ENCODE results near the gene CDK14.

CDK14 gene

DNA sequence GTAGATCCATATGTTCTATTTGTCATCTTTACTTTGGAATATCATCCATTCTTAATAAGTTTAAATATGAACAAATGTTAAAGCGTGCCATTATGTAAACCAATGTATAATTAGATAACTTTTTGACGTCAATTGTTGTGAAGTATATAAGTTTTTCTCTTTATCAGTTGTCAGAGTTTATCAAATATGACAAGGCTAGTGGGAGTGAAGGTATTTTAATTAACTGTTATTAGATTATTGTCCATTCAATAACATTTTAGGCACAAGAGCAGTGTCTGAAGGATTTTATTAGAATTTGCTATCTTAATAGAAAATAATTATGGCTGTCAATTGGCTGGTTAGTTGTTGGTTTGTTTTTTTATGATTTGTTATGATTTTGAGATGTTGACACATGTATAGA is 280.6 kb downstream of the CDK14 start:
- no peak for DNase-seq
- no peak overlapping the region for H3K4me3 Mint-ChIP-seq
- peaks cover 3% of the 10 kb centered on the region in 2 donors for H3K9me3 Mint-ChIP-seq
- no peaks in the 10 kb centered on the region for H3K27me3 Mint-ChIP-seq
- peaks cover 31 to 62% of the 10 kb centered on the region in 2 donors for H3K36me3 Mint-ChIP-seq
- peaks cover 21 to 40% of the 10 kb centered on the region in 2 donors for H3K4me1 Mint-ChIP-seq
- ATAC-seq (replicated peaks): no peak
- H3K27ac Mint-ChIP-seq: no peak overlapping the region

DNA sequence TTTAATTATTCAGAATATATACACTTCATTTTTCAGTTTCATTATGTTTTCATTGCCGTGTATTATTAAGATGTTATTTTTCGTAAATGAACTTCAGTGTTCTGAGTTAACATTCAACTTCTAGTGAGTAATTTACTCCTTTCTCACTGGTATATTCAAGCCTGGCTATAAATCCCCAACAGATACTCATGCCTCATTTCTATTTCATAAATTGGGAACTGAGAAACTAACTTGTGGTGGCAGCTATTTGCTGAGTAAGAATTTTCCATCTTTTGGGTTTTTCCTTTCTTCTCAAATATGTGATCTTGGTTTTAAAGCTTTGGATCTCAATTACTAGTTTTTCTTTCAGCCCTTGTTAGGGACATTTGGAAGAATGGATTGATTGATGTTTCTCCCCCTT is 281.1 kb downstream of the CDK14 start:
- H3K27me3 Mint-ChIP-seq: no peaks in the 10 kb centered on the region
- H3K36me3 Mint-ChIP-seq: peaks cover 32 to 64% of the 10 kb centered on the region in 2 donors
- peak; percentile 89 to 98 for ATAC-seq (replicated peaks)
- peak overlapping the region in 1 of 2 donors; percentile 1 for H3K4me3 Mint-ChIP-seq
- peaks cover 25 to 40% of the 10 kb centered on the region in 2 donors for H3K4me1 Mint-ChIP-seq
- peak overlapping the region; percentile 56 for H3K27ac Mint-ChIP-seq
- DNase-seq: no peak
- H3K9me3 Mint-ChIP-seq: peaks cover 3% of the 10 kb centered on the region in 2 donors

DNA sequence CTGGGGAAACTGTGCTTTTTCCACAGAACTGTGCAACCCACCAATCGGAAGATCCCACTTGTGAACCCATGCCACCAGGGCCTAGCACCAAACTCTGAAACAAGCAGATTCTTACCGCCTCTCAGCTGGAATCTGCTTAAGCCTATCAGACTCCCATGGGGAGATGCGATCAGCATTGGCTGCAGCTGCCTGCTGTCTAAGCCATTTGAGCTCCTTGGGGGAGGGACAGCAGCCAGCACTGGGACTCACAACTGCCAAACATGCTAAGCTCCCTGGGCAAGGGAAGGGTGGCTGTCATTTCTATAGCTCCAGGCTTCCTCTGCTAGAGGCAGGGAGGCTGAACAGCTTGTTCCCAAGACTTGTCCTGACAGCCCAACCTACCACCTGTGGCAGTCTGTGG is 283.8 kb downstream of the CDK14 start:
- Mint-ChIP-seq H3K27me3 (no peaks in the 10 kb centered on the region), H3K27ac (no peak overlapping the region), H3K4me3 (no peak overlapping the region), H3K36me3 (peaks cover 36 to 66% of the 10 kb centered on the region in 2 donors), H3K4me1 (peaks cover 32 to 61% of the 10 kb centered on the region in 2 donors), H3K9me3 (peaks cover 9% of the 10 kb centered on the region in 2 donors)
- no peak for ATAC-seq (replicated peaks)
- no peak for DNase-seq

DNA sequence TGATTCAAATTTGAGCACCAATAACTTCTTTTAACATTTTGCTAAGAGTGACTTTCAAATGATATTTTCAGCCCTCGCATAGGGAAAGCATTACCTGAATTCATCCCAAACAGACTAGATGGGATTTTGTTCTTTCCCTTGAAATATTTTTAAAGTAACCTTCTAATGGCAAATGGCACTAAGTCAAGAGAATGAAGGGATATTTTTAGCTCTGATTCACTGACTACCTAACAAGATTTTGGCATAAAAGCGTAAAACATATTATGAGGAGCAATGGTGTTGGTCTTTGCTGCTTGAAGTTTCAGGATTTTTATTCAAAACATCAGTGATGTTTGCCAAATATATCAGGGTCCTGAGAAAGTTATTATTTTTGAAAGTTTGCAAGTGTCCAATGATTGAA is 290.3 kb downstream of the CDK14 start:
- ATAC-seq (replicated peaks) (no peak), DNase-seq (no peak)
- Mint-ChIP-seq H3K27me3 (no peaks in the 10 kb centered on the region), H3K4me3 (no peak overlapping the region), H3K4me1 (peaks cover 23 to 60% of the 10 kb centered on the region in 2 donors), H3K27ac (no peak overlapping the region), H3K36me3 (peaks cover 24 to 28% of the 10 kb centered on the region in 2 donors), H3K9me3 (peaks cover 6% of the 10 kb centered on the region in 2 donors)

DNA sequence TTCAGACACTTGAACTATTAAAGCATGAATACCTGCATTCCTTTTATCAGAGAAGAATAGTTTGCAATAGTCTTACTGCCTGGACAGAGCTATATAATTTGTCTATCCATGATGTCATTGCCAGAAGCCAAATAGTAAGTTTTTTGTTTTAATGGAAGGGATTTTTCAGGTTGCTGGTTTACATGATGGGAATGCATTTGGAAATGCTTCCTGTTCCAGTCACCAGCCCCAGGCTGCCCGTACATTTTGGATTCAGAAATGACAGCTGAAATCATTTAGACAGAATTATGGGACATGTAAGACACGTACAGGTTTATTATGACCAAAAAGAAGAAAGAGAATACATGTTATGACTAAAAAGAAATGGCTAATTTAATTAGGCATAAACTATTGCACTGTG is 293.1 kb downstream of the CDK14 start:
- peaks cover 21 to 26% of the 10 kb centered on the region in 2 donors for H3K36me3 Mint-ChIP-seq
- peaks cover 0 to 2% of the 10 kb centered on the region in 2 donors for H3K9me3 Mint-ChIP-seq
- ATAC-seq (replicated peaks): no peak
- H3K27me3 Mint-ChIP-seq: no peaks in the 10 kb centered on the region
- no peak overlapping the region for H3K27ac Mint-ChIP-seq
- peaks cover 24 to 57% of the 10 kb centered on the region in 2 donors for H3K4me1 Mint-ChIP-seq
- H3K4me3 Mint-ChIP-seq: no peak overlapping the region
- no peak for DNase-seq

DNA sequence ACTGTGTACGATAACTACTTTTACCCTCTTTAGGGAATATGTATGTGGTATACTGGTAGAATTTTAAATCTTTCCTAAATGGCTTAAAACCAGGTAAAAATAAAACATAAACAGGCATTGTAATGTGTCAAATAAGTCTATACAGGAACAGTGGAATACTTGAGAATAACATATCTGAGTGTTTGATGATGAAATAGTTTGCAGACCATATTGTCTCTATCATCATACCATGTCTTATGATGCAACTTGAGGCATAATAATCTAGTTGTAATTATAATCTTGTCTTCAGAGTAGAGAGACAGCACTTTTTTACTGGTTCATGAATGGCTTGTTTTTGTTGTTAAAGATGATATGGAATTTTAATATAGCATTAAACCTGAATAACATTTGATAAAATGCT is 293.5 kb downstream of the CDK14 start:
- DNase-seq: no peak
- Mint-ChIP-seq H3K4me3 (no peak overlapping the region), H3K27ac (no peak overlapping the region)

DNA sequence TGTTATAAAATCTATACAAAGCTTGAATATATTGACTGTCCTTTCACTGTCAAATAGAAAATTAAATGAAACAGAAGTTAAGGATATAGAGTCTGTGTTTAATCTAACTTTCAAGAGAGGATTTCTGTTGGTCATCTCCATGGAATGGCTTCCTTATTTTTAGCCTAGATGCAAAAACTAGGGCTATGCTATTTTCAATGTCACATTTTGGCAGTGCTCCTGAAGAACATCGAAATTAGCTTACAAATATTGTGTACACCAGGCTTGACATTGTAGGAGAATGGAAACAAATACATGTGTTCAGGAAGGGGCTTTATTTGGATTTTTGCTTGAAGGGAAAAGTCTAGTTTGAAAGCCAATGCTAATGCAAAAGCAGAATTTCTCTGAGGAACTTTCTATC is 295.4 kb downstream of the CDK14 start:
- Mint-ChIP-seq H3K27ac (peak overlapping the region; percentile 53), H3K4me1 (peaks cover 24 to 48% of the 10 kb centered on the region in 2 donors), H3K4me3 (no peak overlapping the region), H3K36me3 (peaks cover 22 to 25% of the 10 kb centered on the region in 2 donors), H3K27me3 (no peaks in the 10 kb centered on the region), H3K9me3 (peaks cover 0 to 1% of the 10 kb centered on the region in 2 donors)
- DNase-seq (no peak), ATAC-seq (replicated peaks) (no peak)

More for the DNA sequence above, 293.5 kb downstream of the CDK14 start:
- peaks cover 0 to 1% of the 10 kb centered on the region in 2 donors for H3K9me3 Mint-ChIP-seq
- peaks cover 19 to 26% of the 10 kb centered on the region in 2 donors for H3K36me3 Mint-ChIP-seq
- no peak for ATAC-seq (replicated peaks)
- H3K27me3 Mint-ChIP-seq: no peaks in the 10 kb centered on the region
- peaks cover 24 to 55% of the 10 kb centered on the region in 2 donors for H3K4me1 Mint-ChIP-seq

DNA sequence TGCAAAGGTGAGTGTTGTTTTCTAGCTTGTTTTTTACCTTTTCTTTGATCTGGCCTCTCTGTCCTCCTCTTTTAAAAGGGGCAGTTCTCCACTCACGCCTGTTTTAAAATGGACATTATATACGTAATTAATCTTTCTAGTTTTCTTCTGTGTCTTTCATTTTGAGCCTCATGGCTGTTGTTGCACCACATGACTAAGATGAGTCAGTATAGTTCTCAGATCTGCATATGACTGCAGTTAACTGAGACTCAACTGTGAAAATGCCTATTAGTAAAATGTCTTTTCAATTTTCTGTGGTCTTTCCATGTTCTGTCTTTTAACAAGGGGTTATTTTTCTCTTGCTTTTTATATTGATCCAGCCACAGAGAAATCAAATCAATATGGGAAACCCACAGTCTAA is 296.1 kb downstream of the CDK14 start:
- H3K27me3 Mint-ChIP-seq: no peaks in the 10 kb centered on the region
- peaks cover 22 to 25% of the 10 kb centered on the region in 2 donors for H3K36me3 Mint-ChIP-seq
- peak overlapping the region; percentile 53 for H3K27ac Mint-ChIP-seq
- peaks cover 24 to 48% of the 10 kb centered on the region in 2 donors for H3K4me1 Mint-ChIP-seq
- peak overlapping the region; percentile 17 to 41 for H3K4me3 Mint-ChIP-seq
- peaks cover 0 to 1% of the 10 kb centered on the region in 2 donors for H3K9me3 Mint-ChIP-seq
- ATAC-seq (replicated peaks) (peak; percentile 78 to 90), DNase-seq (no peak)

DNA sequence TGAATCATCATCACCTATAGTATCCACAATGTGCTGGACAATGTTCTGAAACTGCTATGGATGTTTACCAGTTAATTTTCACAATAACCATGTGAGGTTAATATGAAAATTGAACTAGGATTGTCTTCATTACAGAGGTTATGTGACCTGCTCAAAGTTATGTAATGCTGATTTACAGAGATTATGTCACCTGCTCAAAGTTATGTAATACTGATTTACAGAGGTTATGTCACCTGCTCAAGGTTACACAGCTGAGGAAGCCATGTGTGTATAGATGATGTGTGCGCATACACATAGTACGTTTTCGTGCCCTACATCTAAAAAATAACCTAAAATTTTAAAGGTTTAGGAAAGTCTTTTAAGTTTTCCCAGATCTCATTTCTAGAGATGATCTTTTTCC is 298.0 kb downstream of the CDK14 start:
- no peak overlapping the region for H3K4me3 Mint-ChIP-seq
- H3K9me3 Mint-ChIP-seq: peaks cover 0 to 1% of the 10 kb centered on the region in 2 donors
- ATAC-seq (replicated peaks): no peak
- no peak overlapping the region for H3K27ac Mint-ChIP-seq
- no peak for DNase-seq
- peaks cover 18 to 20% of the 10 kb centered on the region in 2 donors for H3K36me3 Mint-ChIP-seq
- peaks cover 26 to 49% of the 10 kb centered on the region in 2 donors for H3K4me1 Mint-ChIP-seq
- H3K27me3 Mint-ChIP-seq: no peaks in the 10 kb centered on the region

DNA sequence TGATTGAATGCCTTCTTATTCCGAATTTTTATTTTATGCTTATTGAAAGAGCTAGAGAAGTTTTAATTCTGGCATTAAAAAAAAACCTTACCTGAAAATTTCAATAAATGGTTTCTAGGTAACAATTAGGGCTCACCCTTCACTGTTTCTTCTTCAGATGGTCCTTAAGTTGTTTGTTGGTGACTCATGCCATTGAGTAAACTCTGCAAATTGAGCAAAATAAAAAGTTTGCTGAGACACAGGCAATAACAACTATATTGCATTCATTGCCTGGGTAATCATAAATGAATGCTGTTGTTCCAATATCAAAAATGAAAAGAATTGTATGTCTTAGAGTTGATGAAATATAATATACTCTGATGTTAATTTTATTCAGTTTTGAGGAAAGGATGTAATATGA is 300.3 kb downstream of the CDK14 start:
- no peak for DNase-seq
- H3K36me3 Mint-ChIP-seq: peaks cover 21 to 29% of the 10 kb centered on the region in 2 donors
- H3K9me3 Mint-ChIP-seq: peaks cover 0 to 1% of the 10 kb centered on the region in 2 donors
- H3K4me3 Mint-ChIP-seq: no peak overlapping the region
- no peaks in the 10 kb centered on the region for H3K27me3 Mint-ChIP-seq
- ATAC-seq (replicated peaks): no peak
- H3K4me1 Mint-ChIP-seq: peaks cover 23 to 40% of the 10 kb centered on the region in 2 donors
- no peak overlapping the region for H3K27ac Mint-ChIP-seq

DNA sequence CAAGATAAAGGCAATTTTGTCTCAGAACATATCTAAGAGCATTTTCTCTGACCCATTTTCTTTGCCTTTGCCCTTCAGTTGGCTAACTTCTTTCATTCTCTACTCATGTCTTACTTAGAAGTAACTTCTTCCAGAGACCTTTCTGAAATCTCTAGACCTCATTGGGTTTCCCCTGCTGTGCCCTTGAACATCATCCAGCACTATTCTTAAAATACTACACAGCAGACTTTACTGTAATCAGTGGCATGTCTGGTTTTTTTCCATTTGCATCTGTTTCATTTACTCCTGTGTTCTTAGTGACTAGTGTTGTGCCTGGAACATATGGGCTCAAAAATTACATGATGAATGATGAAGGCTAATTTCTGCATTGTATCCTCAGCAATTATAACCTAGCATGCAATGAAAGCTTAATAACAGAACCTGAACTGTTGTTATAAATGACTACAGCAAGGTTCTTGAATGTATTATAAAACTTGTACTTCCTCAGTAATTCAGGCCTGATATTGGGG is 301.9 kb downstream of the CDK14 start:
- H3K4me3 Mint-ChIP-seq: peak overlapping the region; percentile 23 to 31
- H3K36me3 Mint-ChIP-seq: peaks cover 17 to 30% of the 10 kb centered on the region in 2 donors
- peaks cover 13 to 25% of the 10 kb centered on the region in 2 donors for H3K4me1 Mint-ChIP-seq

DNA sequence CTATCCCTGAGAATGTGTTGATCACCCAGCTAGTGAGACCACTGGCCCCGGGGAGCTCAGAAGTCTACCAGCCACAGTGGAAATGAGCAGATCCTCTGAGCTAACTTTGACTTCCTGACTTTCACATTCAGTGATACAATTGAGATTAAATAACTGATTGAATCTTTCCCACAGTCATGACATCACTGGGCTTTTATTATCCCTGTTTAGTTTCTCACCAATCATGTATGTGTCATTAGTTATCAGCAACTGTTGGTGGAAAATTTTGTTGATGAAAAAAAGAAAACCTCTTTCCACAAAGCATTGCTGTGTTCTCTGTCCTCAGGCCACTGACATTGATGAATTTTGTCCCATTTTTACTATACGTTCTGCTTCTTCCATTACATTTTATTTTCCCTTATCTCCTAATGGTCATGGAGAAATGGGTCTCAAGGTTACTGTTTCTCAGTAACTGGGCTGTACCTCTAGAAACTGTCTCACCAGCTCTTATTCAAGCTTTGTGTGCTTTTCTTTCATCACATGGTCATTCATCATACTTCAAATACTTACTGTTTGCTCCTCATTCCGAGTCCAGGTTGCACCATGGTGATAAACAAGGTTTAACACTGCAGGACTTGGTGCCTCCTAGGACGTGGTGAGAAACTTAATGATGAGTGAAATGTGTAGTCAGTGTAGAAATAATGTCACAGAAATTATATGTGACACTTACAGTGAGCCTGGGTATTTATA is 304.7 kb downstream of the CDK14 start:
- peaks cover 26 to 47% of the 10 kb centered on the region in 2 donors for H3K36me3 Mint-ChIP-seq
- no peaks in the 10 kb centered on the region for H3K9me3 Mint-ChIP-seq
- peak overlapping the region; percentile 15 for H3K27ac Mint-ChIP-seq
- H3K4me3 Mint-ChIP-seq: no peak overlapping the region
- no peak for DNase-seq
- no peak for ATAC-seq (replicated peaks)
- H3K27me3 Mint-ChIP-seq: no peaks in the 10 kb centered on the region
- peaks cover 8 to 17% of the 10 kb centered on the region in 2 donors for H3K4me1 Mint-ChIP-seq

More for the DNA sequence above, 301.9 kb downstream of the CDK14 start:
- DNase-seq: peak; percentile 9
- H3K27me3 Mint-ChIP-seq: no peaks in the 10 kb centered on the region
- ATAC-seq (replicated peaks): peak; percentile 96 to 97
- H3K9me3 Mint-ChIP-seq: peaks cover 0 to 1% of the 10 kb centered on the region in 2 donors
- peak overlapping the region; percentile 31 for H3K27ac Mint-ChIP-seq

DNA sequence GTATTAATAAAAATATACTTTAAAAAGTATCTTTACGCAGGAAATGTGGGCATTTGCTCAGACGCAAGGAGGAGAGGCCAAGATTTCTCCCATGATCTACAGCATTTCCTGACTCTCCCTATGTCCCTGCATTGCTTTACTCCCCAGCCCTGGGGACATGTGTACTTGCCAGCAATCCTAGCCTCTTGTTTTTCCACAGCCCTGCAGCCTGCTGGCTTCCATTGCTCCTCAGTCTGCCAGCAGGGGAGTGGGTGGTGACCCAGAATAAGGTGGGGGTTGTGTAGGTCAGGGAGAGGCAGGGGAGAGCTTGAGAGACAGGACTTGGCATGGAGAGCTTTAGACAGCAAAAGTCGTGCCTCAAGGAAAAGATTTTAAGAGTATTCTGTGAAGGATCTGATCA is 307.7 kb downstream of the CDK14 start:
- Mint-ChIP-seq H3K27me3 (no peaks in the 10 kb centered on the region), H3K4me1 (peaks cover 6 to 9% of the 10 kb centered on the region in 2 donors), H3K9me3 (no peaks in the 10 kb centered on the region), H3K4me3 (no peak overlapping the region), H3K36me3 (peaks cover 33 to 49% of the 10 kb centered on the region in 2 donors), H3K27ac (no peak overlapping the region)
- no peak for DNase-seq
- ATAC-seq (replicated peaks): no peak

DNA sequence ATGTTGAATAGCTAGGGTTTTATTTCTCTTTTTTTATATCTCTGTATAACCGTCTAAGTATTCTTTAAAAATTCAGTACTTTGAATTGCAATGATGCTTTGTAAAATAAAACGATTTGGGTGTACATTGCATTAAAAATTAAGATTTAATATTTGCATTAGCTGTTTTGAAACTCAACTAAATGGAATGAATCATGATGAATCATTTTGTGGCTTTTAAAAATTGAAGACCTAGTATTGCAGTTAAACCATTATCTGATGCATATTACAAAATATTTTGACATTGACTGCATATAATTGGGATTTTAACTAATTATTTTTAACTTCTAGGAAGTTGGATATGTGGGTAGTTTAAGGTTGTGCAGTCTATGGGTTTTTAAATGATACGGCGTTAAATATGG is 314.0 kb downstream of the CDK14 start:
- no peak for DNase-seq
- Mint-ChIP-seq H3K27me3 (no peaks in the 10 kb centered on the region), H3K9me3 (no peaks in the 10 kb centered on the region), H3K4me3 (no peak overlapping the region), H3K27ac (no peak overlapping the region), H3K36me3 (peaks cover 14 to 25% of the 10 kb centered on the region in 2 donors), H3K4me1 (peaks cover under 1 to 7% of the 10 kb centered on the region in 2 donors)
- ATAC-seq (replicated peaks): no peak

DNA sequence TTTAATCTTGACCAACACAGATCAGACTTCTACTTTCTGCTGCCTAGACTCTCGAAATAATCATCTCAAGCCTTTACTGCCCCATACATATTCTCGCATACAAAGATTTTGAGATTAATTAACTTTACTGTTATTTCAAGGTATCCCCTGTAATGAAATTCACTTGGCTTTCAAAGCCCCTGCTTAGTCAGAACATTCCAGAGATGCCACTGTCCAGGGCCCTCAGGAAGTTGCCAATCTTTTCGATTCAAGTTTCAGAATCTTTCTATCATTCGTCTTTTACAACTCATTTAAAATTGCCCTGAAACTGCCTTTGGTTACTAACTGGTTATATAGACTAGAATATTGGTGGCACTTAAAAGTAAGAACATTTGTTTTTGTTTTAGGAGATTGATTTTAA is 320.2 kb downstream of the CDK14 start:
- Mint-ChIP-seq H3K4me1 (peaks cover 0 to 5% of the 10 kb centered on the region in 2 donors), H3K36me3 (peaks cover 11 to 18% of the 10 kb centered on the region in 2 donors), H3K4me3 (no peak overlapping the region), H3K9me3 (no peaks in the 10 kb centered on the region), H3K27me3 (no peaks in the 10 kb centered on the region), H3K27ac (no peak overlapping the region)
- DNase-seq (no peak), ATAC-seq (replicated peaks) (no peak)

Measured in stimulated activated naive B cell treated with anti-CD40 and anti-IgM and Interleukin-4, amounts not matched to agents 10 μg/mL and 1 μg/mL and 100 μg/mL, for 72 hours (primary cell).